ENCODE results near the gene KCNQ1.

The KCNQ1 gene

DNA sequence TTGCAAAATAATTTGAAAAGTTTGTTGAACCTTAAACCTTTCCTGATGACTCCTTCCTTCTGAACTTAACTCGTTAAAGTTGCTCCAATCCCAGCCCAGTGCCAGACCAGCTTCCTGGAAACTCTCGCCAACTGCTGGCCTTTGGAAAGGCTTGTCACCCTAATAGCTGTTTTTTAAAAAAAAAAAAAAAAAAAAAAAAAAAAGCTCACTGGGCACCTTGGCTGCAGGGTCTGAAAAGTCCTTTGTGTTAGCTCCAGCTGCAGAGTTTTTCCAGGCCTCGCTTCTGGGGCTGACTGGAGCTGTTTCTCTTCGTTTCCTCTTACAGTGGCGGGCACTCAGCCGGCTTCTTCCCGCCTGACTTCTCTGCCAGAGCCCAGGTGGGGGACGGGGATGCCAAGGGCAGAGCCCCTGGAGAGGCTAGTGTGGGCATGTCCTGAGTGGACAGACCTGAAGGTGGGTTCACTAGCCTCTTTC lies 229.9 kb downstream of the KCNQ1 start:
- DNase-seq (ENCODE audit: low read depth in 2 of 2, low spot score in 1 of 2): no peak

GRCh38 chr11:2675540-2675939 lies 230.7 kb downstream of the KCNQ1 start:
- no peak for DNase-seq (ENCODE audit: low read depth in 2 of 2, low spot score in 1 of 2)

DNA sequence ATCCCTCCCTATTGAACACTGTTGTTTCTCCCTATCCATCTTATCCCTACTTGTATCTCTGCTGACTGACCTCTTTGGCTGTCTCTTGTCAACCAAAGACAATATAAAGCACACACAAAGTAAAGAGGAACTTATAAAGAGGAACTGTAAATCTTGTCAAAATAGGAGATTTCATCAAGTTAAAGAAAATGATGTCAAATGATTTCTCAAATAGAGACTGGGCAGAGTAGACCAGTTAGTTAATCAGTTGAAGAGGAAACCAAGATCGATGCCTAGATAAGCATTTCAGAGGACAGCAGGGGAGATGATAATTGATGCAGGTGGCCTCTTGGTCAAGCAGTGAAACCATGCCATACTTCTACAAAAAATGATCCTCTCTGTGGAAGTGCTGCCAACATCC lies 232.3 kb downstream of the KCNQ1 start:
- DNase-seq (ENCODE audit: low read depth in 2 of 2, low spot score in 1 of 2): no peak

- DNase-seq (ENCODE audit: low read depth in 2 of 2, low spot score in 1 of 2): no peak
Observed at GRCh38 chr11:2678396-2678795, 233.6 kb downstream of the KCNQ1 start.

DNA sequence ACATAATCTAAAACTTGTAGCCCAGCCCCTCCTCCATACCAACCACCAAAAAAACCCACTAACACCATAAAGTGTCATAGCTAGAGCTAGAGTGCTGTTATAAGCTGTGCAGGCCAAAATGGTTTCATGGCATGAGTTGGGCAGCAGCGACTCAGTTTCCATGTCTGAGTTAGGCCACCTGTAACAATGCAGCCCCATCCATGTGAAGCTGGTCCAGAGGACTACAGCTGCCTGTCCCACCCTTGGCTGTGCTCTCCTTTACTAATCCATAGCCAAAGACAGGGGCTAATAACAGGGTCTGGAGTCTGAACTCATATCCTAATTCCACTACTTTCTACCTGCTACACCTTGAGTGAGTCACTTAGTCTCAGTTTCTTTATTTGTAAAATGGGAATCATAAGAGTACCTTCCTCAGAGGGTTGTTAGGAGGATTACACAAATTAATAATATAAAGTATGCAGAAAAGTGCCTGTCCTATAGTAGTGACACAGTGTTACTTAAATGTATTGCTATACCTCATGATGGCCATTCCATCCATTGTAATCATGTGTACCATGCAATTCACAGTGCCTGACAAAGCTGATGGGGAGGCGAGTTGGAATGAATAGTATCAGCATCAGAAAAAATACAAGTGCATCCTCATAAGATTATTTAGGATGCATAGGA lies 234.3 kb downstream of the KCNQ1 start:
- DNase-seq (ENCODE audit: low read depth in 2 of 2, low spot score in 1 of 2): no peak

GRCh38 chr11:2681408-2682145 lies 236.8 kb downstream of the KCNQ1 start:
- DNase-seq (ENCODE audit: low read depth in 2 of 2, low spot score in 1 of 2): no peak

DNA sequence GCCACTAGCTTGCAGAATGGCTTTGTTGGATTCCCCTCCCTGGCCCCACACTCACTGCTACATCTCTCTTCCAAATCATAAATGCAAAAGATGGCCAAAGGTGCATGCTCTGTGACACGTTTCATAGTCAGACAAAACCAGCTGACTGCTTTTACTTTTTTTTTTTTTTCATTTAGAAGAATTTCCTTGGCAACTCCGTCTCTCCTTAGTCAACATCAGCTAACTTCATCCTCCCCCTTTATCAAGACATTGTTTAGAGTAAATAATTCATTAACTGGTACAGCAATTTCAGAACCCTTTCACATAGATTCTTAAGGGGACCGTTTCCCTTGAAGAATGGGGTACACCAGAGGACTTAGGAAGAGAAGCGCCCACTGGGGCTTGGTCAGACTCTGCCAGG lies 239.0 kb downstream of the KCNQ1 start:
- DNase-seq (ENCODE audit: low read depth in 2 of 2, low spot score in 1 of 2): no peak

DNA sequence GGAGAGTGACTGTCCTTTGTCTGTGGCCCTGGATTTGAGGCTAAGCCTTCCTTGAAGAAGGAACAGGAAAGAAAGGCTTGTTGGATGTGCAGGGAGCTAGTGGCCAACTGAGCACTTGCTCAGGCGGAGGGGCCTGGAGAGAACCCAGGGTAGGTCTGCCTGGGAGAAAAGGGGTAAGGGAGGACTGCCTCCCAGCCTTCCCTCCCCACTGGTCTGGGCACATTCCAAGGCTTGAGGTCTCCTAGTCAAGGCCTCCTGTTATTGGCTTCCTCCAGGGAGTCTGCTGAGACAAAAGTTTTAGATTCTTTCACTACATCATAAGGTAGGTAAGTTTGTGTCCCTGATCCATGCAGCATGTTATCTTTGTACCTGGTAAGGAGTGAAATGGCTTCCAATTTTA lies 239.8 kb downstream of the KCNQ1 start:
- DNase-seq (ENCODE audit: low read depth in 2 of 2, low spot score in 1 of 2): no peak

- DNase-seq (ENCODE audit: low read depth in 2 of 2, low spot score in 1 of 2): no peak
Observed at GRCh38 chr11:2685051-2685450, 240.2 kb downstream of the KCNQ1 start.

- no peak for DNase-seq (ENCODE audit: low read depth in 2 of 2, low spot score in 1 of 2)
Observed at GRCh38 chr11:2685566-2686359, 241.0 kb downstream of the KCNQ1 start.

- no peak for DNase-seq (ENCODE audit: low read depth in 2 of 2, low spot score in 1 of 2)
Observed at GRCh38 chr11:2686360-2687222, 241.8 kb downstream of the KCNQ1 start.

DNA sequence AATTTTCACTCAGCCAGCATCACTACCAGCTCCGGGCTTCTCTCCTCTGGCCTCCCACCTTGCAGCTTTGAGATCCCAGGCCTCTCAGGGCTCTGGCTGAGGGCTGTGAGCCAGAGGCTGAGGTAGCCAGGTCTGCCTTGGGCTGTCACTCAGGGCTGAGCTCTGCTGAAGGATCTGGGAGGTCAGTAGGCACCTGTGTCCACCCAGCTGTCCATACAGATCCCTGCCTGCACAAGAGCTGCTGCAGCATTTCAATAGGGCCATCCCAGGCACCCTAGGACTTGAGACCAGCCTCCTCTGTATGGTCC lies 242.4 kb downstream of the KCNQ1 start:
- no peak for DNase-seq (ENCODE audit: low read depth in 2 of 2, low spot score in 1 of 2)

GRCh38 chr11:2687782-2688191 lies 243.0 kb downstream of the KCNQ1 start:
- no peak for DNase-seq (ENCODE audit: low read depth in 2 of 2, low spot score in 1 of 2)

- DNase-seq (ENCODE audit: low read depth in 2 of 2, low spot score in 1 of 2): no peak
Observed at GRCh38 chr11:2688381-2689231, 243.8 kb downstream of the KCNQ1 start.

DNA sequence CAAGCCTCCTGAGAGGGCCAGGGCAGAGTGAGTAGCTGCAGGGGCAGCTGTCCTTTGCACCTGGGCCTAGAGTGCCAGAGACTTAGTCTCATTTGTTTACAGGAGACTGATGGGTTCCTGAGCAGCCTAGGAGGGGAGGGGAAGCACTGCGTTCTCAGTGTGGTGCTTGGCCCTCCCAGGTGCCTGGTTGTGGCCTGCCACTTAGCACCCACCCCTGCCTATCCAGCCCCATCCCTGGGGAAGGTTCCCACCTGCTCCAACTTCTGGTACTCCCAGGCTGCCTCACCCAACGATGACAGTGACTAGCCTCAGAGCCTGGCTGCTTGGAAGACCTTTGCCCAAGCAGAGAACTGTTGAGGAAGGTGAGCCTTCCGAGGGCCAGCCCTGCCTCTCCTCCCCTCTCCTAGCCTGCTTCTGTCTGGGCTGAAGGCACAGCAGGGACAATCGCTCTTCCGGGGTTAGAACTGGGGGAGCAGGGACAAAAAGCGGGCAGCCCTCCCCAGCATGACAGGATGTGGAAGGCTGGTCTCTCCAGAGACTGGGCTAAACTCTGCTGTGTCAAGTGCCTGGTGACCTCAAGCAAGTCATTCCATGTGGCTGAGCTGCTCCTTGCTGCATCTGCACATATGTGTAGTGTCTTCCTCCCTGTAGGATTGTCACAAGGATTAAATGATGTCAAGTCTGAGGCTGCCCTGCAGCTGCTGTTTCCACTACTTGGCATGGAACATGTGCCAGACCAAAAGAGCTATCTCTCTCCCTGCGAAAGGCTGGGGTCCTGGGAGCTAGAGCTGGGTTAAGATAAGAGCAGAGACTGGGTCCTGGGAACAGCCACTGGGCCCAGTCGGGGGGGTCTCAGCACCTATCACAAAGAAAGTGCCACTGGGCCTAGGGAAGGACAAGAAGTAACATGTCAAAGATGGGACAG lies 245.1 kb downstream of the KCNQ1 start:
- no peak for DNase-seq (ENCODE audit: low read depth in 2 of 2, low spot score in 1 of 2)

DNA sequence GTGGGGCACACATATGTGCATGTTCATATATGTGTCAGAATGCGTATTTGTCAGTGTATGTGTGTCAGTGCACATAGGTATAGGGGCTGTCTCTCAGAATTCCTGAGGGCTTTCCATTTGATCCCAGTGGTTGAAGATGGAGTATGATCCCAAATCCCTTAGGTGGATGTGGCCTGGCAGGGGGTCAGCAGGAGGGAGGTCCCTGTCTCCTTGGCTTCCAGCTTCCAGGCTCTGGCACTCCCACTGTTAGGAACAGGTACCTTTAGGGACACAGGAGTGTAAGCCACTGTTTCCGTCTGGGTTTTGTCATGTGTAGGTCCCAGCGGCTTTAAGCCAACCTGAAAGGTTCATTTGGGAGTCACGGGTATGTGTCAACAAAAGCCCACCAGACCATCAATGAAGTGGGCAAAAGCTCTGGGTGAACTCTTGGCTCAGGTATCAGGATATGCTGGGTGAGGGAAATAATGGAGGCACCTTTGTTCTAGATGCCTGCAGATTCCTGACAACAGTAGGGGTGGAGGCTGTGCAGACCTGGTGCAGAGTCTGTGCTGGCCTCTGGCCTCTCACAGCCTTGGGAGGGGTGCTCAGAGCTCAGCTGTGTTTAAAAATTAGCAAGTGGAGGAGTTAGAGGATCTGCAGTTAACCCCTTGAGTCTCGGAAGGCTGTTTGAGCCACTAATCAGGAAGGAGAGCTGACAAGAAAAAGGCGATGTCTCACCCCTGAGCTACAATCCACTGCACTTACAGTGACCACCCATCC lies 246.0 kb downstream of the KCNQ1 start:
- DNase-seq (ENCODE audit: low read depth in 2 of 2, low spot score in 1 of 2): no peak

GRCh38 chr11:2691355-2691761 lies 246.6 kb downstream of the KCNQ1 start:
- DNase-seq (ENCODE audit: low read depth in 2 of 2, low spot score in 1 of 2): no peak

All from stimulated activated CD8-positive, alpha-beta memory T cell treated with anti-CD3 and anti-CD28 coated beads, Interleukin-4, amount 100 ng/mL, for 1 hour (primary cell).